Erythroblast (primary cell): ENCODE results near the gene ADD1.

Source experiments
- DNase-seq, 2 experiments: peaks; one replicate each; lab custom pipeline; 2025; lab: John Stamatoyannopoulos, UW
- GATA1 ChIP-seq: IDR thresholded peaks from 2 replicates; pipeline ENCODE4 v1.6.1; 2011; ENCODE audit warnings: low read depth, mild to moderate bottlenecking, control low read depth, low read length, moderate library complexity
- POLR2A ChIP-seq: IDR thresholded peaks from 2 replicates; pipeline ENCODE4 v1.6.1; 2011; ENCODE audit warnings: mild to moderate bottlenecking, low read length

The ADD1 gene

GRCh38 chr4:2963175-2963965 is 119.7 kb downstream of the ADD1 start, which contains the start of the genes GRK4 and NOP14:
TSS of gene GRK4 (plus strand) at chr4:2963571. CDS start at chr4:2964071, 500 bp downstream.
TSS of gene NOP14 (minus strand) at chr4:2963406. CDS start at chr4:2963319, 87 bp downstream.
- peak; percentile 99 for DNase-seq
- TF ChIP-seq GATA1 (no peak), POLR2A (peak; percentile 77)

GRCh38 chr4:2963966-2964471 is 120.4 kb downstream of the ADD1 start:
- peak; percentile 30 to 38 for DNase-seq
- TF ChIP-seq POLR2A (no peak), GATA1 (no peak)

- TF ChIP-seq POLR2A (no peak), GATA1 (no peak)
- peak; percentile 21 to 34 for DNase-seq
Measured at GRCh38 chr4:2964706-2965258, 121.1 kb downstream of the ADD1 start.

GRCh38 chr4:2965262-2965661 is 121.6 kb downstream of the ADD1 start:
- DNase-seq = no peak
- TF ChIP-seq GATA1 (no peak), POLR2A (no peak)

- no peak for DNase-seq
- TF ChIP-seq POLR2A (no peak), GATA1 (no peak)
Measured at GRCh38 chr4:2968381-2968780, 124.7 kb downstream of the ADD1 start.

GRCh38 chr4:2971275-2971674 is 127.6 kb downstream of the ADD1 start:
- TF ChIP-seq GATA1 = no peak
- TF ChIP-seq POLR2A = no peak
- DNase-seq = no peak

- DNase-seq = no peak
- no peak for TF ChIP-seq GATA1
- TF ChIP-seq POLR2A = no peak
Measured at GRCh38 chr4:2977211-2978088, 133.8 kb downstream of the ADD1 start.
